Measurements from ENCODE around the gene GLI3. TPM values are rescaled to one million over a fixed set of nuclear protein-coding genes. Genes with fewer than 3 reads are reported as not detected.

GLI3 gene
- polyA plus RNA-seq, 1 of the 3 experiments (the other 2 are of a cell fraction), result 0.08 TPM

DNA sequence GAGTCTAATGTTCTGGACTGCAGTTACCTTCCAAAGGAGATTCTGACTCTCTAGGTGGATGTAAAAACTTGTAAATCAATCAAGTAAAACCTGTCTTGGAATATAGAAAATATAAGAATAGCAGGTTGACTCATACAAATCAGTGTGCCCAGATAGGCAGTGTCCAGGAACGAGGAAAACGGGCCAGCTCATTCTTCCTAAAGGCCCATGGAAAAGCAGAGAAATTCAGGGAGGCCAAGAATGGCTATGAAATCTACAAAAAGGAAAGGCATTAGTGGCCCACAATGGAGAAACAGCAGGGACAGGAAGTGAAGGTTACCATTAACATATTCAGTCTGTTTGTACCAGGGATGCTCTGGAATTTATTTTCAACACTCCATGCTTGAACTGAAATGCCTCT is 14.9 kb downstream of the GLI3 start (continued):
- TF ChIP-seq, protein P1, sequence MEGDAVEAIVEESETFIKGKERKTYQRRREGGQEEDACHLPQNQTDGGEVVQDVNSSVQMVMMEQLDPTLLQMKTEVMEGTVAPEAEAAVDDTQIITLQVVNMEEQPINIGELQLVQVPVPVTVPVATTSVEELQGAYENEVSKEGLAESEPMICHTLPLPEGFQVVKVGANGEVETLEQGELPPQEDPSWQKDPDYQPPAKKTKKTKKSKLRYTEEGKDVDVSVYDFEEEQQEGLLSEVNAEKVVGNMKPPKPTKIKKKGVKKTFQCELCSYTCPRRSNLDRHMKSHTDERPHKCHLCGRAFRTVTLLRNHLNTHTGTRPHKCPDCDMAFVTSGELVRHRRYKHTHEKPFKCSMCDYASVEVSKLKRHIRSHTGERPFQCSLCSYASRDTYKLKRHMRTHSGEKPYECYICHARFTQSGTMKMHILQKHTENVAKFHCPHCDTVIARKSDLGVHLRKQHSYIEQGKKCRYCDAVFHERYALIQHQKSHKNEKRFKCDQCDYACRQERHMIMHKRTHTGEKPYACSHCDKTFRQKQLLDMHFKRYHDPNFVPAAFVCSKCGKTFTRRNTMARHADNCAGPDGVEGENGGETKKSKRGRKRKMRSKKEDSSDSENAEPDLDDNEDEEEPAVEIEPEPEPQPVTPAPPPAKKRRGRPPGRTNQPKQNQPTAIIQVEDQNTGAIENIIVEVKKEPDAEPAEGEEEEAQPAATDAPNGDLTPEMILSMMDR (IDR thresholded peaks at IDR 0.05), result no peak
- TF ChIP-seq SMC3 (IDR thresholded peaks at IDR 0.05; ENCODE audit: low read depth, low read length) (no peak), RXRA (IDR thresholded peaks at IDR 0.05; ENCODE audit: borderline replicate concordance, low read depth) (no peak), SIN3A (IDR thresholded peaks at IDR 0.05; ENCODE audit: borderline replicate concordance, low read depth, low read length) (no peak)

DNA sequence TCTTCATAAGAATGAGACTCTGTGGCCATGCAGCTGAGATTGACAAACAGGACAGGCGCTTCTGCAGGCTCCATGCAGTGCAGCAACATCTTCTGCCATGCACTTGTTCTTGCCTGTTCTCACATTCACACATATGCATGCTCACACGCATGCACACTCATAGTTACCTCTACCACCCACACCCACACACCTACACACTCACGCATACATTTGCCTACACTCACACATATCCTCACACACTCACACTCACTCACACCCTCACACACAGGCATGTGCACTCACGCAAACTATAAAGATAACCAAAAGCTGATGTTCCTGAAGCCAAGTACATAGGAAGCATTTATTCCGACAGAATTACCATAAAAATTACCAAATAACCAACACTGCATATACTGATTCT is 15.7 kb downstream of the GLI3 start:
- TF ChIP-seq ELF1 (IDR thresholded peaks at IDR 0.05), result no peak
- no peak for TF ChIP-seq TCF12 (IDR thresholded peaks at IDR 0.05)
- no peak for TF ChIP-seq MXI1 (IDR thresholded peaks at IDR 0.05; ENCODE audit: low read depth, low read length)
- TF ChIP-seq SIN3A (IDR thresholded peaks at IDR 0.05; ENCODE audit: borderline replicate concordance, low read depth, low read length), result no peak
- TF ChIP-seq, protein P2, sequence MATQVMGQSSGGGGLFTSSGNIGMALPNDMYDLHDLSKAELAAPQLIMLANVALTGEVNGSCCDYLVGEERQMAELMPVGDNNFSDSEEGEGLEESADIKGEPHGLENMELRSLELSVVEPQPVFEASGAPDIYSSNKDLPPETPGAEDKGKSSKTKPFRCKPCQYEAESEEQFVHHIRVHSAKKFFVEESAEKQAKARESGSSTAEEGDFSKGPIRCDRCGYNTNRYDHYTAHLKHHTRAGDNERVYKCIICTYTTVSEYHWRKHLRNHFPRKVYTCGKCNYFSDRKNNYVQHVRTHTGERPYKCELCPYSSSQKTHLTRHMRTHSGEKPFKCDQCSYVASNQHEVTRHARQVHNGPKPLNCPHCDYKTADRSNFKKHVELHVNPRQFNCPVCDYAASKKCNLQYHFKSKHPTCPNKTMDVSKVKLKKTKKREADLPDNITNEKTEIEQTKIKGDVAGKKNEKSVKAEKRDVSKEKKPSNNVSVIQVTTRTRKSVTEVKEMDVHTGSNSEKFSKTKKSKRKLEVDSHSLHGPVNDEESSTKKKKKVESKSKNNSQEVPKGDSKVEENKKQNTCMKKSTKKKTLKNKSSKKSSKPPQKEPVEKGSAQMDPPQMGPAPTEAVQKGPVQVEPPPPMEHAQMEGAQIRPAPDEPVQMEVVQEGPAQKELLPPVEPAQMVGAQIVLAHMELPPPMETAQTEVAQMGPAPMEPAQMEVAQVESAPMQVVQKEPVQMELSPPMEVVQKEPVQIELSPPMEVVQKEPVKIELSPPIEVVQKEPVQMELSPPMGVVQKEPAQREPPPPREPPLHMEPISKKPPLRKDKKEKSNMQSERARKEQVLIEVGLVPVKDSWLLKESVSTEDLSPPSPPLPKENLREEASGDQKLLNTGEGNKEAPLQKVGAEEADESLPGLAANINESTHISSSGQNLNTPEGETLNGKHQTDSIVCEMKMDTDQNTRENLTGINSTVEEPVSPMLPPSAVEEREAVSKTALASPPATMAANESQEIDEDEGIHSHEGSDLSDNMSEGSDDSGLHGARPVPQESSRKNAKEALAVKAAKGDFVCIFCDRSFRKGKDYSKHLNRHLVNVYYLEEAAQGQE (IDR thresholded peaks at IDR 0.05; ENCODE audit: low read depth, low read length), result no peak
- TF ChIP-seq, protein P3, sequence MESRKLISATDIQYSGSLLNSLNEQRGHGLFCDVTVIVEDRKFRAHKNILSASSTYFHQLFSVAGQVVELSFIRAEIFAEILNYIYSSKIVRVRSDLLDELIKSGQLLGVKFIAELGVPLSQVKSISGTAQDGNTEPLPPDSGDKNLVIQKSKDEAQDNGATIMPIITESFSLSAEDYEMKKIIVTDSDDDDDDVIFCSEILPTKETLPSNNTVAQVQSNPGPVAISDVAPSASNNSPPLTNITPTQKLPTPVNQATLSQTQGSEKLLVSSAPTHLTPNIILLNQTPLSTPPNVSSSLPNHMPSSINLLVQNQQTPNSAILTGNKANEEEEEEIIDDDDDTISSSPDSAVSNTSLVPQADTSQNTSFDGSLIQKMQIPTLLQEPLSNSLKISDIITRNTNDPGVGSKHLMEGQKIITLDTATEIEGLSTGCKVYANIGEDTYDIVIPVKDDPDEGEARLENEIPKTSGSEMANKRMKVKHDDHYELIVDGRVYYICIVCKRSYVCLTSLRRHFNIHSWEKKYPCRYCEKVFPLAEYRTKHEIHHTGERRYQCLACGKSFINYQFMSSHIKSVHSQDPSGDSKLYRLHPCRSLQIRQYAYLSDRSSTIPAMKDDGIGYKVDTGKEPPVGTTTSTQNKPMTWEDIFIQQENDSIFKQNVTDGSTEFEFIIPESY (IDR thresholded peaks at IDR 0.05; ENCODE audit: borderline replicate concordance, low read depth), result no peak
- no peak for TF ChIP-seq RAD21 (IDR thresholded peaks at IDR 0.05; ENCODE audit: low read length)
- no peak for TF ChIP-seq SMC3 (IDR thresholded peaks at IDR 0.05; ENCODE audit: low read depth, low read length)
- TF ChIP-seq, protein P4, sequence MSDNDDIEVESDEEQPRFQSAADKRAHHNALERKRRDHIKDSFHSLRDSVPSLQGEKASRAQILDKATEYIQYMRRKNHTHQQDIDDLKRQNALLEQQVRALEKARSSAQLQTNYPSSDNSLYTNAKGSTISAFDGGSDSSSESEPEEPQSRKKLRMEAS (IDR thresholded peaks at IDR 0.05; ENCODE audit: low read depth), result no peak
- TF ChIP-seq TEAD4 (IDR thresholded peaks at IDR 0.05; ENCODE audit: borderline replicate concordance, insufficient read depth), result no peak
- no peak for TF ChIP-seq POLR2AphosphoS5 (IDR thresholded peaks at IDR 0.05; ENCODE audit: low read depth, low read length)
- TF ChIP-seq NFIC (IDR thresholded peaks at IDR 0.05; ENCODE audit: borderline replicate concordance), result no peak
- no peak for TF ChIP-seq FOSL2 (IDR thresholded peaks at IDR 0.05; ENCODE audit: borderline replicate concordance, low read depth)
- TF ChIP-seq YY1 (IDR thresholded peaks at IDR 0.05; ENCODE audit: low read depth), result no peak
- TF ChIP-seq GABPA (IDR thresholded peaks at IDR 0.05; ENCODE audit: low read depth), result no peak
- TF ChIP-seq, protein P5, sequence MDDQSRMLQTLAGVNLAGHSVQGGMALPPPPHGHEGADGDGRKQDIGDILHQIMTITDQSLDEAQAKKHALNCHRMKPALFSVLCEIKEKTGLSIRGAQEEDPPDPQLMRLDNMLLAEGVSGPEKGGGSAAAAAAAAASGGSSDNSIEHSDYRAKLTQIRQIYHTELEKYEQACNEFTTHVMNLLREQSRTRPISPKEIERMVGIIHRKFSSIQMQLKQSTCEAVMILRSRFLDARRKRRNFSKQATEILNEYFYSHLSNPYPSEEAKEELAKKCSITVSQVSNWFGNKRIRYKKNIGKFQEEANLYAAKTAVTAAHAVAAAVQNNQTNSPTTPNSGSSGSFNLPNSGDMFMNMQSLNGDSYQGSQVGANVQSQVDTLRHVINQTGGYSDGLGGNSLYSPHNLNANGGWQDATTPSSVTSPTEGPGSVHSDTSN (IDR thresholded peaks at IDR 0.05), result no peak
- no peak for TF ChIP-seq RCOR1 (IDR thresholded peaks at IDR 0.05; ENCODE audit: low read length)
- TF ChIP-seq FOXM1 (IDR thresholded peaks at IDR 0.05; ENCODE audit: low read depth), result no peak
- TF ChIP-seq NRF1 (IDR thresholded peaks at IDR 0.05; ENCODE audit: low read depth, low read length), result no peak
- no peak for TF ChIP-seq FOXJ3 (CRISPR knock-in tag; IDR thresholded peaks at IDR 0.05)
- H3K79me2 ChIP-seq (ENCODE audit: insufficient read depth), result no peaks in the 10 kb centered on the region
- H3F3A ChIP-seq (replicated peaks; ENCODE audit: insufficient read depth), result no peaks in the 10 kb centered on the region
- ChIA-PET CTCF (no interaction called here), POLR2A (no interaction called here)
- DNase-seq, result no peak
- H3K36me3 ChIP-seq (replicated peaks in 1 of 2; ENCODE audit: control insufficient read depth in 1 of 2, insufficient read depth in 2 of 2, low read length in 1 of 2), result no peaks in the 10 kb centered on the region
- H3K27ac ChIP-seq (ENCODE audit: low read depth in 2 of 2, low read length in 1 of 2), result no peak overlapping the region
- peaks cover 80% of the 10 kb centered on the region for H3K27me3 ChIP-seq (ENCODE audit: insufficient read depth)
- no peaks in the 10 kb centered on the region for H4K20me1 ChIP-seq (ENCODE audit: insufficient read depth)
- H2AFZ ChIP-seq (ENCODE audit: low read depth), result no peak overlapping the region
- no peak overlapping the region for H3K9ac ChIP-seq
- H3K9me2 ChIP-seq, result no peaks in the 10 kb centered on the region
- H3K4me1 ChIP-seq (ENCODE audit: control insufficient read depth in 1 of 2, insufficient read depth in 2 of 2, low read depth in 1 of 2, low read length in 1 of 2), result peaks cover 0 to 5% of the 10 kb centered on the region in 2 experiments; a peak in 1 of 4 replicates
- H3K4me3 ChIP-seq (ENCODE audit: low read depth in 2 of 2, low read length in 1 of 2), result no peak overlapping the region
- 18% methylated on average over 5 of the region's 5 CpGs for WGBS (ENCODE audit: low lambda C conversion rate)
- H3K9me3 ChIP-seq, result no peaks in the 10 kb centered on the region
- H3K4me2 ChIP-seq, result no peak overlapping the region

Data from SK-N-SH (cell line).